Middle frontal gyrus (tissue), 1 donor: ENCODE results near the gene MTRF1.
"Not testable (repeated sequence)": the region's sequence is repeated elsewhere in the genome, so short reads cannot be mapped to it uniquely, and the experiment has no call there.

Experiments
- DNase-seq: peaks from one replicate; pipeline ENCODE4 v3.0.0-alpha.2; 2015; ENCODE audit warnings: low spot score; ENCODE audit errors: extremely low spot score

MTRF1 gene

DNA sequence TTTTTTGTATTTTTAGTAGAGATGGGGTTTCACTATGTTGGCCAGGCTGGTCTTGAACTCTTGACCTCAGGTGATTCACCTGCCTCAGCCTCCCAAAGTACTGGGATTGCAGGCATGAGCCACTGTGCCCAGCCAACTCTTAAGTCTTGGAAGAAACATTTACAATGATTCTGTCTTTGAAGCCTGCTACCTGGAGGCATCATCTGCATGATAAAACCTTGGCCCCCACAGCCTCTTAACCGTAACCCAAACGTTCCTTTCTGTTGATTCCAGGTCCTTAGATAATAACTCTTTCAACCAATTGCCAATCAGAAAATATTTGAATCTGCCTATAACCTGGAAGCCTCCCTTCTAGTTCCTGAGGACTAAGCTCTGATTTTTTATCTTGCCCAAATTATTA, 15.8 kb upstream of the MTRF1 start:
- DNase-seq = not testable (repeated sequence)

DNA sequence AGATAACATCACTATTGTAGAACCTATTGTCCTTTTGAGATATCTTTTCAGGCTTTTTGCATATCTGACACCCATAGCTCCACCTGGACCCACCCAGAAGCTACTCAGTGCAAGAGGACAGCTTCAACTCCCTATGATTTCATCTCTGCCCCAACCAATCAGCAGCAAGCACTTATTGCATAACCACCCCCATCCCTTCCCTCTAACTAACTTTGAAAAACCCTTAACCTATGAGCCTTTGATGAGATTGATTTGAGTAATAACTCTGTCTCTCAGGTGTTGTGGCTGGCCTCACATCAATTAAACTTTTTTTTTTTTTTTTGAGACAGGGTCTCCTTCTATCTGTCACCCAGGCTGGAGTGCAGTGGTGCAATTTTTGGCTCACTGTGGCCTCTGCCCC, 13.4 kb upstream of the MTRF1 start:
- DNase-seq = no peak

DNA sequence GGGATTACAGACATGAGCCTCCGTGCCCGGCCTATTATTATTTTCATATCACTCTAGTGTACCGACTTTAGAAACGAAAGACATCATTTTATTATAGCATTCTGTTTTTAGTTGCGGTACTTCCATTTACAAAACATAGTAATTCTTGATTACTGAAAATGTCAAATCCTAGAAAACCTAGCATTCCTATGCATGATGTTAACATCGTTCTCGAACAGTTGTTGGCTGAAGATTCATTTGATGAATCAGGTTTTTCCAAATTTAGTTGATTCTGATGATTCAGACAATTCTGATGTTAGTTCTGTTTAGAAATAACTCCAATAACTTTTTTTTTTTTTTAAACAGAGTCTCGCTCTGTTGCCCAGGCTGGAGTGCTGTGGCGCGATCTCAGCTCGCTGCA, 11.5 kb upstream of the MTRF1 start:
- no peak for DNase-seq

DNA sequence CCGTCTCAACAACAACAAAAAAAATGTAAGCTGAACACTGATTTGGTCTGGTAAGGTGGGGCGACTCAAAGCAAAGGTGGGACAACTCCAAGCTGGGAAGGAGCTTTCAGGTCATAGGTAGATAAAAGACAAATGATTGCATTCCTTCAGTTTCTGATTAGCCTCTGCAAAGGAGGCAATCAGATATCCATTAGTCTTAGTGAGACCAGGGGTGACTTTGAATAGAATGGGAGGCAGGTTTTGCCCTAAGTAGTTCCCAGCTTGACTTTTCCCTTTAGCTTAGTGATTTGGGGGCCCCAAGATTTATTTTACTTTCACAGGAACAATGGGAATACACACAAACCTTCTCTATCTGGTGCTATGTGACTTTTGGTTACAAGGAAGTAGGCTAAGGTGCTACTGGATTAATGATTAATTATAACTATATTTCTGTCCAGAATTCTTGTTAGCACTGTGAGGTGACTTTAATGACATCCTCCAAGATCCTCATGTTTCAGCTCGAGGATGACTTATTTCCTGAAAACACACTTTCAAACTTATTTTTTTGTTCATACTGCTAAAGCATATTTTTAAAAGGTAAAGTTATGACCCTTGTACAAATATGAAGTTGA, 10.6 kb upstream of the MTRF1 start:
- no peak for DNase-seq

DNA sequence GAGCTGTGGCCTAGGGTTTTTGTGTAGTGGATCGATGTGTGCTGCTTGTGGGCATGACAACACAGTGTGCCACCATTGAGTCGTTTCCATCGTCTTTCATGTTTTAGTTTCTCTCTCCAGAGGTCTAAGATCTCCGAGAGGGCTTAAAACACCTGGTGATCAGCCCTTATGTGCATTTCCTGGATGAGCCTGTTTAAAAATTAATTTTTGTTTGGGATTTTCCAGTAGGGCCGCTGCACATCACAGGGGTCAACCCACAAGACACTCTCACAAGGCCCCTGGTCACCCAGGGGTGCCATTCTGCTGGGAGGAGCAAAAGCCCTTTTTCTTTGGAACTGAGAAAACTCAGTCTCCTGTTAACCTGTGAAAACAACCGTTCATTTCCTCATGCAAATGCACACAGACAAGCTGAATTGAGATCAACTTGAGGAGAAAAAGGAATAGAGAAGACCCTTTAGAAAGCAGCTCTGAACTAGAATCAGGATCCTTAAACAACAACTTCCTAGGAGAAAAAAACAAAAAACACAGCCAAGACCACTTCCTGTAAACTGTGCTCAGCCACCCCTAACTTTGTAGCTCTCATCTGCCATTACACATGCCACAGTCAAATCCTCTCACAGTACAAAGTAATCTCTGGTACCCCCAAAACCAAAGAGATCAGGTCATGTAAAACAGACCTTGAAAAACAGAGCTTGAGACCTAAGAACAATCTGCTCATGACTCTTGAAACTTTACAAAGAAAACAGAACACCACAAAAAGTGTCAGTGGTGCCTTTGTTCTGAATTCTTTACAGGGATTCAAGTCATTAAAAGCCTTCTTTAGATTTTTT, 8.3 kb upstream of the MTRF1 start:
- DNase-seq = no peak

DNA sequence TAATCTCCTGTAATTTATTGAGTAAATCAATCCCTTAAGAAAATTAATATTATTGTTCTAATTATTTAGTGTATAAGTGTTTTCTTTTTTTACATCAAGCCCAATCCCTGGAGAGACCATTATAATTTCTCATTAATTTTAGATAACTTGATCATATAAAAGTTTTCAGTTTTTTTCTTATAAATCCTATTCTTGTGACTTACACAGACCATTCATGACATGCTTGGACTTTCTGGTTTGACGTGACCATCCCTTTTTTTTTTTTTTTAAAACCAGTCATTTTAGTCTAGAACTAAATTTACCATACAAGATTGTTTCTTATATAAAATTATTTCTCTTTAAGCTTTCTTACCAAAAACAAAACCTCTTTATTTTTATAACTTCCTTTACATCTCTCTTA, 5.4 kb upstream of the MTRF1 start:
- DNase-seq = no peak

DNA sequence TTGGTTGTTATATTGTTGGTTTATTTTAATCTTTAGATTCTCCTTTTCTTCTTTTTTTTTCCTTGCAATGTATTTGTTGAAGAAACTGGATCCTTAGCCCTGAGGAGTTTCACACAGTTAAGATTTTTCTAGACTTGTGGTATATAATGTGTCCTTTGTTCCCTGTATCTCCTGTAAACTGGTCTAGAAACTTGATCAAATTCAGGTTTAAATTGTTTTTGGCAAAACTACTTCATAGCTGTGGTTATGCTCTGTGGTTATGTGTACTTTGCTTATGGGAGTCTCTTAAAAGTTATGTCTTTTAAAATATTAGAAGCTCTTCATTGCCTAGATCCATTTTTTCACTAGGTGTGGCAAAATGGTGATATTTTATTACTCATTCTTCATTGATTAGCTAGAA, 3.7 kb upstream of the MTRF1 start:
- DNase-seq = no peak

DNA sequence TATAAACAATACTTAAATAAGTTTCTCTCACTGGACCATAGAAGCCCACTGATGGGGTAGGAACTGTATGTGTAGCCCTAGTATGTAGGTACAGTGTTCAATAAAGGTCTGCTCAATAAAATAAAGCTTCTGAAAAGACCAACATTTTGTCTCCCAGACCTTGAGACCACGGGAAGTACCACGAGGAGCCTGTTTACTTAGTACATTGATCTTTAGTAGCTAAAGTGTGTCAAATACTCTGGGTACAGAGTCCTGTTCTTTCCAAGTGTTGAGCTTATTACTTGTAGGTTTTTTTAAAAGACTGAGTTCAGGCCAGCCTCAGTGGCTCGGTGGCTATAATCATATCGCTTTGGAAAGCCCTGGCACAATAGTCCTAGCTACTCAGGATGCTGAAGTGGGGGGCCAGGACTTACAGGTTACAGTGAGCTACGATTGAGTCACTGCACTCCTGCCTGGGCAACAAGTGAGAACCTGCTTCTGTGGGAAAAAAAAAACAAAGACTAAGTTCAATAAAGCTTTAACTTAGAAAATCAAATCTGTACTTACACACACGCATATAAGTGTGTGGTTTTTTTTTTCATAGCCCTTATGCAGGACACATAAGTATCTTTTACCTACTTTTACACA, 3.4 kb downstream of the MTRF1 start:
- DNase-seq = no peak

DNA sequence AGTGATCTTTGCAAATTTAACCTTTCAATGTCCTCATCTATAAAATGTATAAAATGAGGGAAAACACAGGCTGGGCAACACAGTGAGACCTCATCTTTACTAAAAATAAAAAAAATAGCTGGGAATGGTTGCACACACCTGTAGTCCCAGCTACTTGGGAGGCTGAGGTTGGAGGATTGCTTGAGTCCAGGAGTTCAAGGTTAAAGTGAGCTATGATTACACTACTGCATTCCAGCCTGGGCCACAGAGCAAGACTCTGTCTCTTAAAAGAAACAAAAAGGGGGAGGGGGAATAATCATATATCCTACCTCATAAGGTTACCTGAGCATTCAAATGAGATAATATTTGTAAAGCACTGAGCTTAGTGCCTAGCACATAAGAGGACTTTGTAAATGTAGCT, 5.8 kb downstream of the MTRF1 start:
- DNase-seq = no peak

DNA sequence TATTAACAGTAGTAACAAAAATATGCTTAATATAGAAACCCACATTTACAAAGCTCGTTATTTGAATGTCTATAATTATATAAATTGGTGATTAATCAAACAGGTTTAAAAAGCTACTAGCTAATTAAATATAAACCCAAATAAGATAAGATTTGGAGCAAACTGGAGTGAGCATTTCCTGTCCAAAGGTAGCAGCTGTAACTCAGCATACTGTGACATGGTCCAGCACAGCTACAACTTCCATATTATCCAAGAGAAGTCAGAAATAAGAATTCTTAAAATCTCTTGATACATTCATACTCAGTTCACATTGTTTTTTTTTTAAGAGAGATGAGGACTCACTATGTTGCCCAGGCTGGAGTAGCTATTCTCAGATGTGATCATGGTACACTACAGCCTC, 8.5 kb downstream of the MTRF1 start:
- no peak for DNase-seq

DNA sequence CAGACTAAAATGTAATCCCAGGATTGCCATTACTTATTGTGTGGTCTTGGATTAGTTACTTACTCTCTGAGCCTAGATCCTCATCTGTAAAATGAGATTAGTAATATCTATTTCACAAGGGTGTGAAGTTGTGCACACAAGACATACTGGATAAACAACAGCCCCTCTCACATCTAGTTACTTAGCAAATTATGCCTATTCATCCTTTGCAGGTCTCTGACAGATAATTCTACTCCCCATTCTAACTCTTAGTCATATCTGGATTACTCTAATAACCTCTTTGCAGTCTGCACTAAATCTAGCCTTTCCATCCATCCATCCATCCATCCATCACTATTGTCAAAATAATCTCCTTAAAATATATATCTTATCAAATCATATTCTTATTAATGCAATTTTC, 12.4 kb downstream of the MTRF1 start:
- no peak for DNase-seq

DNA sequence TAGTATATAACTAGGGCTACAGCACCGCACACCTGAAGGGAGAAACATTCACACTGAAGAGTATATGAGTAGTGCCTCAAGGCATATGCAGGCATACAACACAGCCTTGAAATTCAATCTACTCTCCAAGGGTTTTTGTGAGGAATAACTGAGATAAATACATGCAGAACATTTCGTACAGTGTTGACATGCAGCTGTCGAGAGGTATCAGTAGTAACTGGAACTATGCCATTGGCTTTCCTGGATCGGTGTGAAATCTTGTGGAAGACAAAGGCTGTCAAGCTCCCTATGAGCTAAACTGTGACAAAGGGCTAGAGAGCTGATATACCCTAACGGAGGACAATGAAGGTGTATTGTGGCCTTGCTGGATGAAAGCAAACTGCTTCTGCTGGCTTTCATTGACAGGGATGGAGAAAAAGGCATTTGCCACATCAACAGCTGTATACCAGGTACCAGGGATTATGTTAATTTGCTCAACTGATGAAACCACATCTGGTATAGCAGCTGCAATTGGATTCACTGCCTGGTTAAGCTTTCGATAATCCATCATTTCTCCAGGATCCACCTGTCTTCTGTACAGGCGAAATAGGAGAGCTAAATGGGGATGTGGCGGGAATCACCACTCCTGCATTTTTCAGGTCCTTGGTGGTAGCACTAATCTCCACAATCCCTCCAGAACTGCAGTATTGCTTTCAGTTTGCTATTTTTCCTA, 16.3 kb downstream of the MTRF1 start:
- DNase-seq = no peak

DNA sequence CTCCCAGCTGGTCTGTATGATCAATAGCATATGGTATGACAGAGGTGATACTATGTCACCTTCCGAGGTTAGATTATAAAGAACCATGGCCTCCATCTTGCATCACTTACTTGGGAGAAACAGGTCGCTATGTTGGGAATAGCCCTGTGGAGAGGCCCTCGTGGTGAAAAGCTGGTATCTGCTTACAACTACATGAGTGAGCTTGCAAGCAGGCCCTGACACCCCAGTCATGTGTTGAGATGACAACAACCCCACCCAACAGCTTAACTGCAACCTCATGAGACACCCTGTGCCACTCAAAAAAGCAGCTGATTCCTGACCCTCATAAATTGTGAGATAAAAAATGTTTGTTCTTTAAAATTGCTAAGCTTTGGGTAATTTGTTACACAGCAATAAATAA, 18.8 kb downstream of the MTRF1 start:
- DNase-seq = no peak

DNA sequence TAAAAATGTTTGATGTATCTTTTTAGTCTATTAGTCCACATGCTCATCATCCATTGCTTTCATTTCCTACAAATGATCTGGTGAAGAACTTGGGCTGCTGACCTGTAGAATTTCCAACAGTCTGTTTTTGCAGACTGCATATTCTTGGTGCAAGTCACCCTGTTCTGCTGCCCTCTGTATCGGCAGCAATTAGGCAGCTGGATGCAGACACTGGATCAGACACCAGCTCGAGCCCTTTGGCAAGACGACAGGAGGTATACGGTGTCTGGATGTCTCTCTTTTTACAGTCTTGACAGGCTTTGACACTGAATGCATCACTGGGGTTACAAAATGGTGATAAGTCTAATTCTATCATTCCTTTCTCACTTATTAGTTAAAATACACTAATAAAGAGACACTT, 21.8 kb downstream of the MTRF1 start:
- DNase-seq = no peak

DNA sequence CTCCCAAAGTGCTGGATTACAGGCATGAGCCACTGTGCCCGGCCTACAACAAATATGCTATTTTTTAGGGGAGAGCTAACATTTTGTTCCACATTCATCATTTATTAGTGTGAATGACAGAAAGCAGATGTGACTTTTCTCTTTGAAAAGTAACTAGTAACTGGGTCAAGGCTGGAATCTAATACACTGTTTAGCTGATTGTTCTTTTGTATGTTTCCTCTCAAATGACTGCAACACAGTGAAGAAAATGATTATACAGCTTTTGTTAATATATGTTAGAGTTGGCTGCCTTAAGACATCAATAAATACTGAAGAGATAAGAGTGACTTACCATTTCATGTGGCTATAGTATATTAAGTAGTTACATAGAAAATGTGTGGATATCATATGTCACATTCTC, 27.0 kb downstream of the MTRF1 start:
- no peak for DNase-seq

DNA sequence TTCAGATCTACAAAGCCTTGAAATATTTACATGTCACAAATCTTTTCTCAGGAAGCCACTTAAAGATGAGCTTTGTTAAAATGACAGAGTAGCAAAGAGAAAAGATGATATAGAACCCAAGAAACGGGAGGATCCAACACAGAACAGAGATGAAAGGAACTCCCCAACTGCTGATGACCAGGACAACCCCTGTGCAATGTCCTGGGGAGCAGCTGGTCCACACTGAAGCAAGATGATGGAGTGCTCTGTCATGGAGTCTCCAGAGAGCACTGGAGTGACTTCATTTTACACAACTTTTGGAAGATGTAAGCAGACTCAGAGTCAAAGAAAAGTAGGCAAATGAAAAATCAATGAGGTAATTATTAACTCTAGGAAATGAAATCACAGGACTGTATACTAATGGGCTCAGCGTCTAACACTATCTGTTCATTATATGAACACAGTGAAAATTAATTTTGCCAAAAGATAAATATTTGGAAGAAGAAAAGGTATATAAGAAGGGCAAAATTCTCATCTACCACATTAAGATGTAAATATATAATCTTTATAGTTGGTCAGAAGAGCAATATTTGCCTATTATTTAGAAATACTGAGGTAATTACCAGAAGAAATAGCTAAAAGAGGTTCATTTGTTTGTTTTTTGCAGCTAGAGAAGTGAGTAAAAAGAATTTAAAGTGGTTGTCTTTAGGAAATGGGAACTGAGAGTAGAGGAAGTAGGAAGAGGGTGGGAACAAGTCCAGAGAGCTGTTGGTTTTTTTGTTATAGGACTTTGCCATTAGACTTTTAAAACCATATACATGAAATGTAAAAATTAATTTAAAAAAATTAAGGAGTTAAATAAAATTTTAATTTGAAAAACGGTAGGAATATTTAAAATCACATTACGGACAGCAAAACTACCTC, 30.5 kb downstream of the MTRF1 start:
- no peak for DNase-seq

DNA sequence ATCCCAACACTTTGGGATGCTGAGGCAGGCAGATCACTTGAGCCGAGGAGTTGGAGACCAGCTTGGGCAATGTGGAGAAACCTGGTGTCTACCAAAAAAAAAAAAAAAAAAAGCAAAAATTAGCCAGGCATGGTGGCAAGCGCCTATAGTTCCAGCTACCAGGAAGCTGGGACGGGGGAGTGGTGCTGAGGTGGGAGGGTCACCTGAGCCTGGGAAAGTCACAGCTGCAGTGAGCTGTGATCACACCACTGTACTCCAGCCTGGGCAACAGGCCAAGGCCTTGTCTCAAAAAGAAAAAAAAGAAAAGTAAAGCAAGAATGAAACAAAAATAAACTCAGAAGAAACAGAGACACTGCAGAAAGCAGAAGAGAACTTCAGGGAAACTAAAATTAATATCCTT, 31.6 kb downstream of the MTRF1 start:
- DNase-seq = no peak

DNA sequence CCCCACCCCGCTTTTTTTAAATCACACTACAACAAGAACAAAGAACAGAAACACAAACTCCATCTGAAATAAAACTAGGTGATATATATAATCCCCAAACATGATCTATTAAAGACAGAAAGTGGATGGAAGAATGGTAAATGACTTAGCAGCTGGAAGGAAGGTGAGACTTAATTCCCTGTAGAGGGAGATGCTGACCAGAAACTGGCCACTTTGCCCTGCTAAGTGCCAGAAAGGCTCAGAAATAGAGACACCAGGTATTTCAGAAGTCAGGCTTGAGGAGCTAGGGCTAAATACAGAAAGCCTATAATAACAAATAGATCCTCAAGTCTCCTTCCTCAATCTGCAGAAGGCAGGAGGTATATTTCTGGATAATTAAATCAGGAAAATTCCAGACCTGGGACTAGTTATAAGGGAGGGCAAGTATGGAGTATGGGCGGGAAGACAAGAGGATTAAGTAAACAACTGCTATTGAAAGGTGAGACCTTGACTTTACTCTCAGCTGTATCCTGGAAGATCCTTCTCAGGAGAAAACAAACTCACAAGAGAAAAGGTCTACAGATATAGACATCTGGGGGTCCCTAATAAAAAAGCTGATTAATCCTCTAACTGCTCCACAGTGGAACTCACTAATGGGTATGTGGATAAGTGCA, 32.2 kb downstream of the MTRF1 start:
- no peak for DNase-seq

DNA sequence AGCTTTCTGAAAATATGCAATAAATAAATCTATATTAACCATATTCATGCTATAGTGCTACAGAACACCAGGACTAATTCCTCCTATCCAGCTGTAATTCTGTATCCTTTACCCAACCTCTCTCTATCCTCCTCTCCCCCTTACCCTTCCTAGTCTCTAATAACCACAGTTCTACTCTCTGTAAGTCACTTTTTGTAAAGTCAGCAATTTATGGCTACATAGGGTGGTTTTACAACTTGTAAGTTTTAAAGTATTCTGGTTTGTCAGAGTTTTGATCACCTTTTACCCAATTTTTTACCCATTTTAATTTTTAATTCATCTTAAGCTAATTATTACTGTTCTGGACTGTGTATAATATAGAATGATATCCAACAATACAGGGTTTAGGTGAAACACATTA, 34.0 kb downstream of the MTRF1 start:
- DNase-seq = no peak
